Skin epidermis (tissue), 12 donors: ENCODE data around the gene PLXNA2.

Source experiments
- H3K27ac ChIP-seq, 21 experiments: fragments of 200-600 bp; sonication (generic) in 11 of 21; one replicate each; pipeline ENCODE4 v1.5.0; 2020; ENCODE audit warnings: mild to moderate bottlenecking in 3 of 21, inconsistent platforms in 2 of 21, moderate library complexity in 2 of 21
- H3K4me3 ChIP-seq, 7 experiments: fragments of 200-600 bp; sonication (generic) in 2 of 7; one replicate each; pipeline ENCODE4 v1.5.0; 2020; ENCODE audit warnings: inconsistent platforms in 2 of 7, mild to moderate bottlenecking in 2 of 7, moderate library complexity in 1 of 7

PLXNA2 gene

GRCh38 chr1:208269338-208269666 is 25.1 kb upstream of the PLXNA2 start:
- no peak overlapping the region for H3K4me3 ChIP-seq
- H3K27ac ChIP-seq: no peak overlapping the region

DNA sequence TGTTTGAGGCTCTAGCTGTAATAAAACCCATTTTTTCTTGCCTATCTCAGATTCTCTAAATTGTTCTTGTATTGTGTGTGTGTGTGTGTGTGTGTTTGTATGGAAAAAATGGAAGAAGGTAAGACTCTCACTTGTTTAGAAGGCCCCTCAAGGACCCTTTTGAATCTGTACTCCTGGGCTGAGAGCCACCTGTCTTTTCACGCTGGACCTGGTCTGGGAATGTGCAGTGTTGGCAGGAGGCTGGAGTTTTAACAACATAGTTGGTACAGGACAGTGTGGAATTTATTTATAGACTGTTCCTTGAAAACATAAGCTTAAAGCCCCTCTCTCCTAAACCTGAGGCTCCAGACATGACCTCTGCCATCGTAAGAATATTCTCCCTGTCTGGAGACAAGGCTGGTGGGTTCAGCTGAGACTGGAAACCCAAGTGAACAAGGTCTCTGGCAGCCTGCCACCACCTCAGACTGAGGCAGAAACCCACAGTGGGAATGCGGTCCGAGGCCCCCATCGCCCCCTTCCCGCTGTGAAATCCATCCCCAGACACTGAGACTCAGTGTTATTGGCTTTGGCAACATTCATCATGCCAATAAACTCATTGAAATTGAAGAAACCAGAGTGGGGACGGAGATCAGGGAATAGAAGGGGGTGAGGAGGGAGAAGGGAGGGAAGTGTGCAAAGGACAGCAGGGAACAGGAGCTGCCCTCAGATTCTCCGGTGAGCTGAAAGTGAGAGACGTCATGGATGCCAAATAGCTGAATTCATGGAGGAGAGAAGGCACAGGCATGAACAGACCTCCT is 24.6 kb upstream of the PLXNA2 start:
- Histone ChIP-seq H3K4me3 (no peak overlapping the region), H3K27ac (no peak overlapping the region)

DNA sequence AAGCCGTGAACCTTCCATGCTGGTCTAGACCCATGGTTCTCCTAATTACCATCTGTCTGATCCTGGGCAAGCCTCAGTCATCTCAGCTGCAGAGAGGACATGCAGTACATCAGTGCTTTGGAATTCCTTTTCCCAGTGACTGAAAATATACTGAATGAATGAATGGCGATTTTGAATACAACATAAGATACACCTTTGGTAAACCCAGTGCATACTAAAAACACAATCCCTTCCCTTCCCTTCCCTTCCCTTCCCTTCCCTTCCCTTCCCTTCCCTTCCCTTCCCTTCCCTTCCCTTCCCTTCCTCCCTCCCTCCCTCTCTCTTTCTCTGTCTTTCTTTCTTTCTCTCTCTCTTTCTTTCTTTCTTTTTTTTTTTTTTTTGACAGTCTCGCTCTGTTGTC is 21.3 kb upstream of the PLXNA2 start:
- peak overlapping the region in 2 of 21 experiments; percentile 22 to 23 for H3K27ac ChIP-seq
- H3K4me3 ChIP-seq: no peak overlapping the region

- H3K27ac ChIP-seq: peak overlapping the region in 4 of 21 experiments; percentile 22 to 43 (median 24)
- H3K4me3 ChIP-seq: no peak overlapping the region
Observed at GRCh38 chr1:208265122-208265469, 20.9 kb upstream of the PLXNA2 start.

DNA sequence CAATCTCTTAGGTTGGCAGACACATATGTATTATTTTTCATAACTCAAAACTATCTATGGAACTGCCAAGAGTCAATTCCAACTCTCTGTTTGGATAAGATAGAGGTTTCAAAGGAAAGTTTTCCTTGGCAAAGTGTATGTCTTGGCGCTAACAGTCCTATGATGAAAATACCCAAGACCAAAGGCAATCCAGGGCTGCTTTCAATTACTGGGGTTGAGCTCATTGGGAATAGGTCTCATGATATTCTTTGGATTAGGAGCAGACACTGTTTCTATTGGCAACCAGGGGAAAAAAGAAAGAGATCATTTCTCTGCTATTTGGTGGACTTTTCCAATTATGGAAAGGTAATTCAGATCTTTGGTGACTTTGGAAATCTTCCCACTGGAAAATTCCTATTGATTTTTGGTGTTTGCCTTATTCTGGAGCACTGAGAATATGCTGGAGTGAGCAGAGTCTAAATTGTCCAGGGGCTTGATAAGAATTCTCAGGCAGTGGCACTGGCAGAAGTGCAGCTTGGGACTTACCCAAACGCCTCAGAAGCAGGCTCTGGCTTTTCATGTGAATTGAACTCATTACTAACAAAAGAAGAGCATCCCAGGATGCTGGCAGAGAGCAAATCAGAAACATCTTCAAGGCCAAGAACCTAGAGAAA is 20.4 kb upstream of the PLXNA2 start:
- no peak overlapping the region for H3K4me3 ChIP-seq
- peak overlapping the region in 3 of 21 experiments; percentile 22 to 43 (median 24) for H3K27ac ChIP-seq

DNA sequence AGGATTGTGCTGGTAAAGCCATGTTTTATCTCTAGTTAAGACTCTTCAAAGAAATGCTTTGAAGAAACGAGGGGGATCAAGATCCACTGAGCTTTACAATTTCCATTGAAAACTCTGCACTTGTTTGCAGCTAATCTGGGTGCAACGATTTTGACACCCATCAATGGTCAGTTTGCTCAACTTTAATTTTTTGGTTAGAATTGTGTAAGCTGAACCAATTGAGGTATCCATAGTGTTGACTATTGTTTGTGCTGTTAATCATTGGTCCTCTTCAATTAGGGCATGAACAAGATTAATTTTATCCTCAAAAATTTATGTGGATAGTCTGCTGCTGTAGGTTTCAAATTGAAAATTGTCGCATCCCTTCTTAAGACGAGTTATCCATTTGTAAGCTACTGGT is 17.7 kb upstream of the PLXNA2 start:
- Histone ChIP-seq H3K27ac (no peak overlapping the region), H3K4me3 (no peak overlapping the region)

DNA sequence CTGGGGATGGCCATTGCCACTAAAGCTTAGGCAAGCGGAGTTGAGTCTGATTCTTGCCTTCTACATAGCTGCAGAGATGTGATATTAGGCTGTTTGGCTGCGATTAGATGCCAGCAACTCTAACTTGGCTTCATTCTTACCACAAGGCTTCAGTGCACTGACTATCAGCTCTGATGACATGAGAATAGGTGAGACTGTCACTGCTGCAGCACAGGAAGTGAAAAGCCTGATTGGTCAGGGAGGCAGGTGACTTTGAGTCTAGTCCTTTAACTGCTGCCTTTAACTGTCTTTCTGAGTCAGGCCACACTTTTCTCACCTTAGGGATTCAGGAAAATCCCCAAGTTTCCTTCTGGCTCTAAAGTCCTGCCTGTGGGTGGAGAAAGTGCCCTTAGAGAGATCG is 14.1 kb upstream of the PLXNA2 start:
- no peak overlapping the region for H3K27ac ChIP-seq
- no peak overlapping the region for H3K4me3 ChIP-seq

DNA sequence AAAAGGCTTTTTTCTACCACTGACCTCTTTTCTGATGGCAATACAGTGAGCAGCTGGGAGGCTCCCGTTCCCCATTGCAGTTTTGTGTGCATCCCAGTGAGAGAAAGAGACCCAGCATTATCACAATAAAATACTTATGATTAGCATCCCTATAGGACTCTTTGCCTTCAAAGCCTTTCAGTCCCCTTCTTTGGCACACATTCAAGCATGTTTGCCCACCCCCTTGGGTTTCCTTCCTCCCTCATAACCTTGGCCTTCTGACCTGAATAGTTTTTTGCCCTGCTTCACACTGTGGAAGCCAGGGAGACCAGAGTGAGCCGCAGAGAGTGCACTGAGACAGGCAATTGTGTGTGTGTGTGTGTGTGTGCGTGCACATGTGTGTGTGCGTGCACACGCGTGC is 13.2 kb upstream of the PLXNA2 start:
- H3K4me3 ChIP-seq: no peak overlapping the region
- no peak overlapping the region for H3K27ac ChIP-seq

GRCh38 chr1:208256556-208256955 is 12.4 kb upstream of the PLXNA2 start:
- no peak overlapping the region for H3K4me3 ChIP-seq

GRCh38 chr1:208256091-208256490 is 11.9 kb upstream of the PLXNA2 start:
- Histone ChIP-seq H3K4me3 (no peak overlapping the region), H3K27ac (no peak overlapping the region)

More at GRCh38 chr1:208256556-208256955, 12.4 kb upstream of the PLXNA2 start:
- H3K27ac ChIP-seq: no peak overlapping the region

DNA sequence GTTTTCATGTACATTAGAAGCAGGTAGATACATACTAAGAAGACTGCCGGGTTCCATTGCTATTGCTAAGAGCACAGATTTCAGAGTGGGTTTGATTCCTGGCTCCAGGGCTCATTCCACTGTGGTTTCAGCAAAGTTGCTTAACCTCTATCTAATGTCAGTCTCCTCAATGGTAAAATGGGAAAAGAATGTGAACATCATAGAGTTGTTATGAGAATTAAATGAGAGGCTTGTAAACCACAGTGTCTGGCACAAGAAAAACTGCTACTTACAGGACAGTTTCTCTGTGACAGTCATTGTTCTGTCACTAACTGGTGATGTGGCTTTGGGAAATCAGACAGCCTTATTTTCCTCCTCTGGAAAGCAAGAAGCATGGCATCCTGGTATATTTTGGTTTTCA is 10.7 kb upstream of the PLXNA2 start:
- Histone ChIP-seq H3K27ac (no peak overlapping the region), H3K4me3 (no peak overlapping the region)

DNA sequence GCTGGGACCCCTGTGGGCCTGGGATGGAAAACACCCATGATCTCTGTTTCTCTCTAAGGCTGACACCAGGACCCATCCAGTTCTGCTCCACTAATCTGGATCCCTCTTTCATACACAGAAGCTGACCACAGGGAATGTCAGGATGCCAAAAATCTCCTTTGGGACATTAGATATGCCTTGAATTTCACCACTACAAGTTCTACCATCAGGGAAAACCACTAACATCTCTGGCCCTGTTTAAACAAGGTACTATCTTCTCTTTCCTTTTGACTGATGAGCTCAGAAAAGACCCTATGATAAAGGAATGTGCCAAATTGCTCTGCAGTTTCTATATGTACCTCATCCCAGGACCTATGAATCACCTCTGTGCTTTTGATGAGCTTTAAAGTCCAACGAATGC is 10.2 kb upstream of the PLXNA2 start:
- no peak overlapping the region for H3K27ac ChIP-seq
- no peak overlapping the region for H3K4me3 ChIP-seq

DNA sequence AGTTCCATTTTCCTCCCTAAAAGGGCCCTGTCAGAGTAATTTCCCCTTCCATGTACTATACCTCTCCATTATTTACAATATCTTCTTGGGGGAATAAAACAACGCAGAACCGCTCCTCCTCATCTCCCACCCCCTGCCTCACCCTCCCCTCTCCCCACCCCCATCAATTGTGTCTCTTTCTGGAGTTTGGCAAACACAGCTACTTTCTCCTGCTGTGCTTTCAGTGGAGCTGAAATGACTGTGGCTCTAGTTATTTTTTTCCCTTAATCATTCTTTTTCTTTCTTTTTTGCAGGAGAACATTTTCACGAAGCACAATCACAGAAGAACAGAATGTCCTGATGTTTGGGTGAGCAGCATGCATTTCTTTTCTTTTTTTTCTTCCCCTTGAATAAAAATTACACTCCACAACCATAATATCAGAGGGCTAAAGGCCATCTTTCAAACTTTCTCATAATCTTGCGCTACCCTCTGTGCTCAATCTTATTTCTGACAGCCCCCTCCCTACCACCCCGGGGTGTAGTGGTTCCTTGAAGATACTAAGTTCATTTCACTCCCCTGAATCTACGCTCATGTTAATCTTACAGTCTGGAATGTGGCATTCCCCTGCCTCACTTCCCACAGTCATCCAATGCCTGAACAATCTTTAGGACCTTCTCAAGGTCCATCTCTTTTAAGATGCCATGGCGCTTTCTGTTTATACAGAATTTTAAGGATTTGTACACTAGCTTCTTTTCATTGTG is 8.8 kb upstream of the PLXNA2 start:
- Histone ChIP-seq H3K27ac (peak overlapping the region in 1 of 21 experiments; percentile 44), H3K4me3 (no peak overlapping the region)

DNA sequence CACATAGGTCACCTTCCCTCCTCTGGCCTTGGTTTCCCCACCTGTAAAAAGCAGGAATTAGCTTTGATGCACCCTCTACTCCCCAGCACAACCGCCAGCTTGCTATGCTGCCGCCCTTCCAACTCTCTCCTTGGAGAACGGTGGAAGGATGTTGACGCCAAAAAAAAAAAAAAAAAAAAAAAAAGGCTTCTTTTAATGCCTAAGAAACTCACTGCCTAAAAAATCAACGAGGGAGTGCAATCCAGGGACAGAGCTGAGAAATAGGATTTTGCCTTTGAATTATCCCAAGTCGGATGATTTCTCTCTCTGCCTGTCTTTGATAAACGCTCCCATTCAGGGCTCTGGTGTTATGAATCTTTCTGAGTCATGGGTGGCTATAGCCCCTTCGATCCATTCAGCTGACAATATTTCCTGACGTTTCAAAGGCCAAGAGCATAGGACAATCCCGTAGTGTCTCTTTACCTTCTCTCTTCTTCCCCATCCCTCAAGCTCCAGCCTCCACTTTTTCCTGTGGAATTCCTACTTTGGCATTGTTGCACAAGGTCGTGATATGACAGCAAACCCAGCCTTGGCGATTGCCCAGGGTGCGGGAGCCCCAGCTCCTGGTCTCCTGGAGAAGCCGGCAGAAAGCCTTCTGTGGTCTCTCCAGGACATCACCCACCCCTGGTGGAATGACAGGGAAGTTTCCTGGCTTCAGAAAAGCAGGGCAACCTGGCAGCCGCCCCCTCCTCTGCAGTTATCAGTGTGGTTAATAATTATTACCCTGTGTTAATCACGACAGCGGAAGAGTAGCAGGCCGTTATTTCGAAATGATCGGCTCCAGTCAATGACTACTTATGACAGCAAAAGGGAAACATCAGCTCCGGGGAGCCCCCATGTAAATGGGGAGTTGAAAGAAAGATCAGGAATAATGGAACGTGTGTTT is 8.0 kb upstream of the PLXNA2 start:
- Histone ChIP-seq H3K27ac (no peak overlapping the region), H3K4me3 (no peak overlapping the region)

- no peak overlapping the region for H3K27ac ChIP-seq
- no peak overlapping the region for H3K4me3 ChIP-seq
Observed at GRCh38 chr1:208251015-208251414, 6.8 kb upstream of the PLXNA2 start.

DNA sequence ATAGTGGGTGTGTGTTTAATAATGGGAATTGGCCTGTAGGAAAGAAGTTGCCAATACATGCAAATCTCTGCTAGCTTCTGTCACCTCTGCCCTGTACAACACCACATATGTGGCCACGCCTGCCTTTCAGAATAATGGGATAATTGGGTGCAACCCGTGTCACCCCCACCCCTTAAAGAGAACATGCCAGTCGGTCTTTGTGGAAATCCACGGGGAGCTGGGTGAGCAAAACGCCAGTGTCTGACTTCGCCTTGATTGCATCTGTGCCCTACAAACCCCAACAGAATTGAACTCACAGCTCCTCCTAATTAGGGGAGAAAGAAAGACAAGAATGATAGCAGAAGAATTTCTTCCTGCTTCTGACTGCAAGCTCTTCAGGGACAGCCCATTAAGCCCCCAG is 6.4 kb upstream of the PLXNA2 start:
- no peak overlapping the region for H3K27ac ChIP-seq
- H3K4me3 ChIP-seq: no peak overlapping the region

DNA sequence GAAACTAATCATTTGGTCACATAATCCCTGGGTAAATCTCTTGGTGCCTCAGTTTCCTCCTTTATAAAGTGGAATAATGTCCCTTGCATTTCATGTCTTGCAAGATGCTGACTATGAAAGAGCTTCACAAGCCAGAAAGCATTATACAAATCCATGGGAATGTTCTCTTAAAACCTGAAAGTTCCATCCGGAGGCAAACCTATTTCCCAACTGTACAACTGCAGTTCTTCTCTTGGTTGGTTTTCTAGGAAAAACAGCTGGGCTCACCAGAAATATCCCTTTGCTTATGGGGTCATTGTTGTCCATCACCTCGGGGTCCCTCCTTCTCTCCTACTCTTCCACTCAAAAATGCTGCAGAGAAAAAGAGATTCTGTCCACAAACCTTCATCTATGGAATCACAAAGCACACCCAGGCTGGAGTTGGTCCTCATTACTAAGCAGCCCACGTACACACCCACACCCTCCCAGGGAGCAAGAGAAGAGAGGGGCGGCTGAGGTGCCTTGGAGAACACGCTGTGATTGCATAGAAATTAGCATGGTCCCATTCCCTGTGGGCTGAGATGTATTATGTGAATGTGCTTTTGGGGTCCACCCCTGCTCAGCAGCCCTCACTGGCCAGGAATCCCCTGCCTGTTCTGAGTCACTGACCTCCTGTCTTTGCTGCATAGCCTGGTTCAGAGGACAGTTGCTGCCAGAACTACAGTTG is 5.0 kb upstream of the PLXNA2 start:
- Histone ChIP-seq H3K4me3 (no peak overlapping the region), H3K27ac (no peak overlapping the region)

GRCh38 chr1:208248307-208248801 is 4.2 kb upstream of the PLXNA2 start:
- Histone ChIP-seq H3K4me3 (no peak overlapping the region), H3K27ac (no peak overlapping the region)

GRCh38 chr1:208247696-208248095 is 3.5 kb upstream of the PLXNA2 start:
- Histone ChIP-seq H3K4me3 (no peak overlapping the region), H3K27ac (no peak overlapping the region)
